GM18951 (cell line): ENCODE data around the gene MALAT1.
A peak's percentile ranks its signal among the peaks of the same experiment; 100 is the strongest.

Experiments
- POLR2A ChIP-seq: IDR thresholded peaks from 4 replicates; pipeline ENCODE4 v1.6.1; 2011; ENCODE audit warnings: mild to moderate bottlenecking; ENCODE audit not compliant: insufficient read length, insufficient read depth; ENCODE audit errors: extremely low read depth
- in situ Hi-C: fragments of 300-500 bp; cut with MboI; formaldehyde crosslinking; loops from one replicate; pipeline ENCODE4 v1.12.0; 2022; ENCODE audit warnings: low sequenced_read_pairs, mixed read lengths, inconsistent platforms; ENCODE audit not compliant: unreplicated experiment

MALAT1 gene

GRCh38 chr11:65473278-65473860, 25.5 kb upstream of the MALAT1 start:
- in situ Hi-C loops, result no loop called here
- no peak for TF ChIP-seq POLR2A

- in situ Hi-C loops, result no loop called here
Observed at GRCh38 chr11:65474864-65475263, 24.0 kb upstream of the MALAT1 start.

GRCh38 chr11:65476632-65477148, 22.2 kb upstream of the MALAT1 start:
- no peak for TF ChIP-seq POLR2A
- in situ Hi-C loops, result no loop called here

More at GRCh38 chr11:65474864-65475263, 24.0 kb upstream of the MALAT1 start:
- no peak for TF ChIP-seq POLR2A

- in situ Hi-C loops, result no loop called here
- TF ChIP-seq POLR2A, result peak; percentile 90
Observed at GRCh38 chr11:65477149-65477965, 21.5 kb upstream of the MALAT1 start.

- in situ Hi-C loops, result no loop called here
- no peak for TF ChIP-seq POLR2A
Observed at GRCh38 chr11:65478388-65479183, 20.3 kb upstream of the MALAT1 start.

- no peak for TF ChIP-seq POLR2A
- in situ Hi-C loops, result no loop called here
Observed at GRCh38 chr11:65479184-65480145, 19.4 kb upstream of the MALAT1 start.

GRCh38 chr11:65482306-65482850, 16.5 kb upstream of the MALAT1 start:
- no peak for TF ChIP-seq POLR2A
- in situ Hi-C loops, result no loop called here

- no peak for TF ChIP-seq POLR2A
- in situ Hi-C loops, result no loop called here
Observed at GRCh38 chr11:65485920-65486219, 13.0 kb upstream of the MALAT1 start.

- in situ Hi-C loops, result no loop called here
- TF ChIP-seq POLR2A, result no peak
Observed at GRCh38 chr11:65486570-65487466, 12.0 kb upstream of the MALAT1 start.

- in situ Hi-C loops, result no loop called here
- TF ChIP-seq POLR2A, result no peak
Observed at GRCh38 chr11:65487467-65488272, 11.2 kb upstream of the MALAT1 start.
